Activated CD4-positive, alpha-beta T cell treated with anti-CD3 and anti-CD28 coated beads, Interleukin-2, amount 50 U/mL, for 48 hours (primary cell): ENCODE results near the gene PPM1K.

Experiments
- DNase-seq, 2 experiments: peaks; one replicate each; pipeline ENCODE4 v3.0.0-alpha.2; 2020

Gene PPM1K

DNA sequence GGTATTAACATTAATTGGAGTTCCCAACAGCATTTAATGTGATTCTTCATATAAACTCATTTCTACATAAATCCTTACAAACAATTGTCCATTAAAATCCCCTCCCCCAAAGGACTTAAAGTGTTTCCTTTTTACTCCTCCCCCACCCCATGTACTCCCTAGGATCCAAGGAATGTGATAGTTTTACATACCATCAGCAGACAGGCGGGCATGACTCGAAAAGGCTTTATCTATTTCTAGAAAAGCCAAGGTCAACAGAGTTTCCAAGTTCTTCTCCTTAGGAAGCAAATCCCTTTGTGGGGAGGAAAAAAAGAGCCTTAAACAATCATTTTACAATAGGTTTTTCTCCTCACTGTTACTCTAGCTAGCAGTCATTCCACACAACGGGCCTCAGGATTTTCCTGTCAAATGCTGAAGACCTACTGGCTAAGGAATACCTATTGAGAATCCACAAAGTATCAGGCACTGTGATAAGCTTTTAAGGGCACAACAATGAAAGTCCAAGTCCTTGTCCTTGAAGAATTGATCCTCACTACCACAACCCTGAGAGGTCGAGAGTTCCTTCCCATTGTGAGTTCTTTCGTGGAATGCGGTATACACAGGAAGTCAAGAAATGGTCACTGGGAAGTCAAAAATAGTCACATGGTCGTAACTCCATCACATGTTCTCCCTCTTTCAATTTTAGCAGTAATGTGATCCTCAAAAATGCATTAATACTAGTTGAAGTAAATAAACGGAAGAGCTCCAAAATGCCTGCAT lies 7.2 kb downstream of the PPM1K start:
- no peak for DNase-seq

DNA sequence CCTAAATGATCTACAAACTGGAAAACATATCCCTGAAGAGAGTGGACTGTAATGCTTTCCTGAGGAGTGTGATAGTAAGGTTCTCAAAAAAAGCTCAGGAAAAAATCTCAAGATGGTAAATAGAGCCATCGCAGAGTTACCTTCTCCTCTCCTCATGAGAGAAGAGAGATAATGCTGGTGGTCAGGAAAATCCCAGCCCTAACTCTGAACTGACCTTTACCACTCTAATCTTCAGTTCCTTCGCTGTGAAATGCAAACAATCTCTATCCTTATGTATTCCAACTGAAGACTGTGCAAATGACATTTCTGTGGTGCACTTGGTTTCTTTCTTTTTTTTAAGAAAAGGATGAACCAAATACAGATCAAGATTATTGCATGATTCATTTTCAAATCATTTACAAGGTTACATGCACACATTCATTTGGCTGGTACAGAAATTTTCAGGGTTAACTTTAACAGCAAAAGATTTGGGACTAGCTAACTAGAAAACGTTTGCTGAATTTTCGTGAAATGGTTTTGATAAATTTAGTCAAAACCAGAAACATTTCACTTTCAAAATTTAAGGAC lies 8.3 kb downstream of the PPM1K start:
- no peak for DNase-seq

DNA sequence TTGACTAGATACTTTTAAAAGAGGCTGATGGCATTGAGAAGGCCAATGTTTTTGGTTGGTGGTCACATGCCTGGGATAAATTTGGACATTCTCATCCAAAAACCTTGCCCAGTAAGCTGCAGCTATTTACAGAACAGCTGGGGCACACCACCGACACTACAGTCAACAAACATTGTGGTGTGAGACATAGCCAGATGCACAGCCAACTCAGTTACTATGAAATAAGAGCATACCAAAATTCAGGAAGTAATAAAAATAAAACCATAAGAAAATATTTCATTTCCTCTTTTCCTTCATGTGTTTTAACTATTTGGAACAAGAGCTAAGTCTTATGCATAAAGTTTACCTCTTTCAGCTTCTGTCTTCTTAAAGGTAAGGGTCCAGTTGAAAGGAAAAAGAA lies 8.8 kb downstream of the PPM1K start:
- no peak for DNase-seq

DNA sequence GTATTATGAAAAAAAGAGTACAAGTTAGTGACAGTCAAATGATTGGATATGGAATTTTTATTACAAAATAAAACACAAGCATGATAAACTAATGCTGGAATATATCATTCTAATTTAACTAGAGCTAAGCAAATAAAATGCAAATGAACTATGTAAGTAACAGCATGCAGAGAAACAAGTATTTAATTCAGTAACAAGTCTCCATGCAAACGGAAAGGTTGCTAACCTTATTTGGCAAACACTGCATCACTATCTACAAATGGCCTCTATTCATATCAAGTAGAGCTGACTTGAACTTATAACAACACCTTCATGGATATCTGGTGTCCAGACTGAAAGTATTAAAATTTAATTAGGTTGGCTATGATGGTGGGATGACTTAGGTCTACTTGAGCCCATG lies 15.4 kb downstream of the PPM1K start:
- DNase-seq: no peak

DNA sequence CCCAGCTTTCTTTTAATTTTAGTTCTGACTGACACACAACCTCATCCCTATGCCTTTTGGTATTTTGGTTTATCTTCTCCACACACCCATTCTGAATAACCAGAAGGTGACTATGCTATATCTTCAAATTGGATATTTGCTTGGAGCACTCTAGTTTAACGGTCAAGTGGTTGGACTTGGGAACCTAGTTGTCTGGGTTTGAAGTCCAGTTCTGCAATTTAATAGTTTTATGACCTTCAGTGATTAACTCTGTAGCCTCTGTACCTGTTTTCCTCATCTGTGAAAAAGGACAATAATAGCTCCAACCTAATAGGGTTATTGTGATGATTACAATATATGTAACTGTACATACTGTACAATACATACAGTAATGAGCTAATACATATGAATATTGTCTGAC lies 20.0 kb downstream of the PPM1K start:
- no peak for DNase-seq

DNA sequence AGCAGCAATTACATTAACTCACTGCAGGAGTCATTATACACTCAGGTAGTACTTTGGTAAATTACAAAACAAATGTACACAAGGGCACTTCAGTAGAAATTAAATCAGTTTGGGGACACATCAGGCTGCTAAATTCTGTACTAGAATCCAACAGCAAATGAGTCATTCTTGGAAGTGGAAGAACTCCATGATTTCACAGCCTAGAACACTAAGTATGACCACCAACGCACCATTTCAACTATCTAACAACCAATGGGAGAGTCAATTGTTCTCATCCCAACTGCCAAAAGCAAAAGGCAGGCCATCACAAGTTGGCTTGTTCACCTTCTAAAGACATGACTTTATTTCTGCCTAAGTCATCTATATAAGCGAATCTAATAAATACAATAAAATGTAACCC lies 26.6 kb downstream of the PPM1K start:
- no peak for DNase-seq

DNA sequence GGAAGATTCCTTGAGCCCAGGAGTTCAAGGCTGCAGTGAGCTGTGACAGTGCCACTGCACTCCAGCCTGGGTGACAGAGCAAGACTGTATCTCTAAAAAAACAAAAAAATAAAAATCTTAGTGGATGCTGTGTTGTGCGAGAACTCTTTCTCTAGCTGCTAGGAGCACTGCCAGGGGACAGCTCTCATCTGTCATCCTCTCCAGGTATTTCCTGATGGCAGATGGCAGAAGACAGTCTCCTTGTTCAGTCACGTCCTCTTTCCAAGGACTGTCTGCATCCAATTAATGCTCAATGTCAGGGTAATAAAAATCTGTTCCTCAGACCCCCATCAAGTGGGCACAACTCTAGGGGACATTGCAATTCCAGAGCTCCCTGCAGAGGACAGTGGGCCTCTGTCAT lies 29.2 kb downstream of the PPM1K start:
- DNase-seq: no peak

DNA sequence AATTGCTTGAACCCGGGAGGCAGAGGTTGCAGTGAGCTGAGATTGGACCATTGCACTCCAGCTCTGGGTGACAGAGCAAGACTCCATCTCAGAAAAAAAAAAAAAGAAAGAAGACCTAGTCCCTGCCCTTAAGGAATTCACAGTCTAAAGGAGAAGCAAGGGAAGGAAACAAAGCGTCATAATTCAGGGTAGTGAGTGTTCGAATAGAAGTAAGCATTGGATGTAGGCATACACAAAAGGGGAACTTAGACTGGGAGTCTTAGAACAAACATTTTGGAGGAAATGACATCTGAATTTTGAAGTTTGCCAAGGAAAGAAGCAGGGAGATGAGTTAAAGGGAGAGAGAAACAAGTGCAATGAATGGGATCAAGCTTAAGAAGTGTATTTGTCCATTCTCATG lies 32.4 kb downstream of the PPM1K start:
- DNase-seq: no peak

DNA sequence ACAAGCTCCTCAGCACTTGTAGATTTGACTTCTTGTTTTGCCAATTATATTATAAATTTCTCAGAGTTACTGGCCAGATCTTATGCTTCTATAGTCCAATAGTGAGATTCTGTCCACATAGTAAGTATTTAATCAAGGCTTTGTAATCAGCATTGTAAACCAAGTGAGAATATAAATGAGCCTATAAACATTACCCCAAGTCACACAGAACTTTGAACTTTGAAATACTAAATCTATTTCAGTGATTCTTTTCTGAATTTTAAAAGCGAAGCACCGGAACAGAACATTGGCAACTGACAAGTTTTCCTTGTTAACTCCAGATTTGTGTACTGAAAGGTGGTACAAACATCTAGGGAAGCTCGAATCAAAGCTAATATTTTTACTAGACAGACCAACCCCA lies 37.2 kb downstream of the PPM1K start:
- no peak for DNase-seq

DNA sequence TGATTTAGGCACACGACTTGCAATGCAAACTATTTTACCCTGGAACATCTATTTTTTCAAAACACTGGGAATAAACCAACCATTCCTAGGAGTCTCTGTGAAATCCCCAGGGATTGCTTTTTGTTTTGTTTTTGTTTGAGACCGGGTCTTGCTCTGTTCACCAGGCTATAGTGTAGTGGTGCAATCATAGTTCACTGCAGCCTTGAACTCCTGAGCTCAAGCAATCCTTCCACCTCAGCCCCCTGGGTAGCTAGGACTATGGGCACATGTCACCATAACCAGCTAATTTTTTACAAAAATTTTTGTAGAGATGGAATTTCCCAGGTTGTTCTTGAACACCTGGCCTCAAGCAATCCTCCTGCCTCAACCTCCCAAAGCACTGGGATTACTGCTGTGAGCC lies 37.8 kb downstream of the PPM1K start:
- DNase-seq: no peak

DNA sequence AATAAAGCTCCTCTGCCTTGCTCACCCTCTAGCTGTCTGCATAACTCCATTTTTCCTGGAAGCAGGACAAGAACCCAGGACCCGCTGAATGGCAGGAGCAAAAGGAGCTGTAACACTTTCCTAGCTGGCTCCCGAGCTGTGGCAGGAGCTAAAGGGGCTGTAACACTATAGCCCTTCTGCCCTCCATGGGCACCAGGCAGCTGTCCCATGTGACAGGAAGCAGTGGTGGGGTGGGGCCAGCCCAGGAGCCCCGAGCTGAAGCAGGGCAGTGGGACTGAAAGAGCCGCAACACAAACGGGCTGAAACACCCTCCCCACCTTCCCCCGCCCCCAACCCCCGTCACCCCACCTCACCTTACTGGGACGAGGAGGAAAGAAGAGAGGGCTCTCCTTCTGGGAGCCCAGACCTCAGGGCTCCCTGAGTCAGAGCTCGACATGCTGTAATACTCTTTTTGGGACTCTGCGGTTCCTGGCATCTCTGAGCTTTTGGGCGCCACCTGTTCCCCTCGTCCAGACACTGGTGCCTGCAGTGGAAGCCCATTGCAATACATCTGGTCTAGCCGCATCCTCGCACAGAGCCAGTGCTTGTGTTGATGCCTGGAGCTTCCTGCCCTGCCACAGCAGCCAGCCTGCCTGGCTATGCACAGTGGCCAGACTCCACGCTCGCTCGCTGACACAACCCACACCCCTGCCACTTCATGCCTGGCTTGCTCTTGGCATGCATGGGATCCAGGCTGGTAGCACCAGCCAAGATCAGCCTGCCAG lies 39.4 kb downstream of the PPM1K start:
- DNase-seq: peak; percentile 15 to 24

DNA sequence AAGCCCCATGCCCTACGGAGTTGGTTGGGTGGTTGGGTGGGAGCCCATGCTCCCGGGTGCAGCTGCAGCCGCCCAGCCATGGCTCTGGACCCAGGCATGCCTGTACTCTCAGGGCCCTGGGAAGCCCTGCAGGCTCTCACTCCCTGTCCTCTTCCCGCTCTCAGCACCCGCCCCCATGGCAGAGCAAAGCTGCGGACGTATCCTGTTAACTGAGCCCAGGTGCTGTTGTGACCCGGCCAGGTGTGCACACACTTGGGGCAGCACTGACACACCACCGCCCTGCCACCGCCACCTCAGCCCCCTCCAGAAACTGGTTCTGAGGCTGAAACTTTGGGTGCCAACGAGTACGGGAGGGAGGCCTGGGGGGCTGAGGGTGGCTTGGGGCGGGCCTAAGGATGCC lies 40.3 kb downstream of the PPM1K start:
- no peak for DNase-seq

DNA sequence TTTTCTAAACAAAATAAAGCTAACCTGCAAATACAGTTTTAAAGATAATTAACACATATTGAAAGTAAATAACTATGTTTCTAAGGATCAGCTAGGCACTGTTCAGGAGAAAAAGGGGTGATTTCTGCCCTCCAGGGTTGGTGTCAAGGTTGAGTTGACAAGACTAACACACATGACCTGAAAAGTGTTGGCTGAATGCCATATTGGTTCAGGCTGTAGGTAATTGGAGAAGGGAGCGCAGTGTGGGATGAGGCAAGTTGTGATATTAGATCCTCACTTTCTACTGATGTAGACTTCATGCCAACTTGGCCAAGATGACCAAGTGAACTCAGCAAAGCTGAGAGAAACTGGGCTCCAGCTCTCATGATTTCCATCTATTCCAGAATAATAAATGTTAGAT lies 42.2 kb downstream of the PPM1K start:
- no peak for DNase-seq

DNA sequence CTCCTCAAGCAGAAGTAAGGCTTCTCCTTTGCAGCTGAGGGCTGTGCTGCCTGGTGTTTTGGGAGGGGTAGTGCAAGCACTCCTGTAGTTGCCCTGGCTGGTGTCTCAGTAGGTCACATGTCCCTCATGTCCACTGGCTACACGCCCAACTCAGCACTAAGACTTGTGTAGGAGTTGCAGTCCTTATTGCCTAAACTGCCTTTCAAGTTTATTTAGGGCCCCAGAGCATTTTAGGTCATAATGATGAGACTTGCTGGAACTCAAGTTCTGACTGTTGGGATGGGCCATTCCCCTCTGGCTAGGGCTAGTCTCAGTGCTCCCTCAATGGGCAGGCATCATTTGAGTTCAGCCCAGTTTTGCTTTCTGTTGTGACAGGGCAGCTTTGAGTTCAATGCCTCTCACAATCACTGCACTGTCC lies 44.1 kb downstream of the PPM1K start:
- no peak for DNase-seq

DNA sequence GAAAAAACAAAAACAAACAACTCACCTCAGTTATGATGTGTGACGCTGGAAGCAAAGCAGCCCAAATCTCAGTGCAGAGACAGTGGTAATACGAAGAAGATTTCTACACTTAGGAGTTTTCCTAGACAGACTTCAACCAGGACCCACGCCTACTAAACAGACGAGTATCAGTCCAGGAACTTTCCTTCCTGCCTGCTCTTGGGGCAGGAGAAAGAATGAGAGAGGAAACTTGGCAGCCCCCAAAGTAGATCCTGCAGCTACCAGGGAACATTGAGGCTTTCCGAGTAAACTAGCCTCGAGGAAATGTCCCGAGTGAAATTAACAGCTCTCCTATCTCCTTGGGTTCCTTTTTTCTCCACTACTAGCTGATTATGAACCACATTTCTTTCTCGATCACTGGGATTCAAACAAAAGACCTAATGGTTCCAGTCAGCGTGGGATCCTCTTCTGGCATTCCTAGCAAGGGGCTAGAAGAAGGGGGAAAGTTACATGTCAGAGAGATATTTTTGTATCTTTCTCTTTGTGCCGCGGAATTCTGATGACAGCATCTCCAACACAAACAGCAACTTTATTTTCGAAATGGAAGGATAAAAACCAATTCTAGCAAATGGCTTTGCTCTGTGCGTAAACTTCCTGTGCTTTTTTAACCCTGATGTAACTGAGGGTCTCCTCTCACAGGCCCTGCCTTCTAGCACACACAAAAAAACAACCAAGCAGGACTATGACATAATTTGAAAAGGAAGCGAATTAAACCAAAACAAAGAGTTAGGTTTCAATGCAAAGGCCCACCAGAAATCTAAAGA lies 53.2 kb downstream of the PPM1K start:
- DNase-seq: no peak

DNA sequence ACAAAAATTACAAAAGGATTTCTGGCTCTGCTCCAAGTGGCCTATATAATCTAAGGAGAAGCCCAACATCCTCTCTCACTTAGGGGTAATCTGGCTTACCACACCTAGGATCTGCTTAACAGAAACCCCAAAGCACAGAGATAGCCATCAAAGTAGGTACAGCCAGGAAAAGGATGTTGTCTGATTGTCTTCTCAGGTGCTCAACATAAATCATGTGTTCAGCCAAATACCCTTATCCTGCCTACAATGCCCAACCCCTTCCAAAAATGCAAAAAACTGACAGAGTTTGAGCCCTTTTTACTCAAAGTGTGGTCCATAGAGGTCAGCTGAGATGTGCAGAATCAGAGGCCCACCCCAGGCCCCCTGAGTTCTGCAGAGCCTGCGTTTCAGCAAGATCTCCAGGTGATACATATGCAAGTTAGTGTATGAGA lies 53.9 kb downstream of the PPM1K start:
- no peak for DNase-seq

DNA sequence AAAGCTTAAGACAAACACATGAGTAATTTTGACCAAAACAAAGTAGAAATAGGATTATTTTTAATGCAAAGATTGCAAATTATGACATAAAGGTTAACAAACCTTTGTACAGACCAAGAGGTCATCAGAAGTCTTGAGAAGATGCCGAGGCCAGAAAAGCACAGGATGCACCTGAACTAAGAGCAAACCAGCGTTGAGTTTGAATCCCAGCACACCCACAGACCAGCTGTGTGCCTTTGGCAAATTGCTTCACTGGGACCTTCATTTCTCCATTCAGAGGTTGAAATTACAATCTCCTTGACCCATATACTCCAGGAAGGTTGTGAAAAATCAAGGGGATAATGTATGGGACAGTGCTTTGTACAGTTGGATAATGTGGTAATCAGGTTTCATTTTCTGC lies 56.6 kb downstream of the PPM1K start:
- no peak for DNase-seq

DNA sequence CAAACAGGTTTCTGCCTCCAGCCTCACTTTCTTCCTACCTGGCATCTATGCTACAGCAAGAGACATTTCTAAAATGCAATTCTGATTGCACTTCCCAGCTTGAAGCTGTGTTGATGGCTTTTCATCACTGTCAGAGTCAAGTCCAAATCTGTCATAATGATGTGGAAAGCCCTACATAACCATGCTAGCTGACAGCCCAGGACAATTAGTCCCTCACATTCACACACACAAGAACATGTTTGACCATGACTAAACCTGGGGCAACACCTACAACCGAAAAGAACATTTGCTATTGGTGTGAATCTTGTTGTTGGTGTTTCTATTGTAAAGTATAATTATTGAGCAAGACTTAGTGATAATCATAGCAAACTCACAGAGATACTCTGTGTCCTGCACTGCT lies 58.2 kb downstream of the PPM1K start:
- no peak for DNase-seq

DNA sequence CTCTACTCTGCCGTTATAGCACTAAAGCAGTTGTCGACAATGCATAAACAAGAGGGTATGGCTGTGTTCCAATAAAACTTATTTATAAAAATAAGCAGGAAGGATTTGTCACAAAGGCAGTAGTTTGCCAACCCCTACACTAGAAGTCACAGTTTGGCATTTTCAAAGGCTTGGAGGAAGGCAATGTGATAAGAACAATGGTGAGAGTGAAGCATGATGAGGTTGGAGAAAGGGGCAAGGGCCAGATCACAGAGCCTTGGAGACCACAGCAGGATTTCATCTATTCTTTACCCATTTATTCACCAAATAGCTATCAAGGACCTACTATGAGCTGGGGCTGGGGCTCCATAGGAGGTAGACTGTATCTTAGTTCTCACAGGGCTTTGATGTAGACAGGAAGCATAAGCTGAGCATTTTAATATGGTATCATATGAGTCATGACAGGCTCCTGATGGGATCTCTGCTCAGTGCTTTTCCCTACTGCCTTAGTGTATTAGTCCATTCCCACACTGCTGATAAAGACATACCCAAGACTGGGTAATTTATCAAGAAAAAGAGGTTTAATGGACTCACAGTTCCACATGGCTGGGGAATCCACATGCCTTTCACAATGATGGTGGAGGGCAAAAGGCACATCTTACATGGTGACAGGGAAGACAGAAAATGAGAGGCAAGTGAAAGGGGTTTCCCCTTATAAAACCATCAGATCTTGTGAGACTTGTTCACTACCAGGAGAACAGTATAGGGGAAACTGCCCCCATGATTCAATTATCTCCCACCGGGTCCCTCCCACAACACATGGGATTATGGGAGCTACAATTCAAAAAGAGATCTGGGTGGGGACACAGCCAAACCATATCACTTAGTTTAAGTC lies 58.9 kb downstream of the PPM1K start:
- DNase-seq: no peak

DNA sequence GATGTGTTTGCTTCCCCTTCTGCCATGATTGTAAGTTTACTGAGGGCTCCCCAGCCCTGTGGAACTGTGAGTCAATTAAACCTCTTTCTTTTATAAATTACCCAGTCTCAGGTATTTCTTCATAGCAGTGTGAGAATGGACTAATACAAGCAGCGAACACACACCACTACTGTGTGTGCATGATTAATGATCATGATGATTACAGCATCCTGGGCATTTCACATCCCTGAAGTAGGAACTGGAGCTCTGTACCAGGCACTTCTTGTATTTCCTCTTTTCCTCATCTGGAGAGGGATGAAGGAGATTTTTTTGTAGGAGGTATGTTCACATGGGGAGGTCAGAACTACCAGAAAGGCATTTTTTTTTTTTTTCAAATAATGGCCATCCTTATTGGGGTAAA lies 60.8 kb downstream of the PPM1K start:
- no peak for DNase-seq

DNA sequence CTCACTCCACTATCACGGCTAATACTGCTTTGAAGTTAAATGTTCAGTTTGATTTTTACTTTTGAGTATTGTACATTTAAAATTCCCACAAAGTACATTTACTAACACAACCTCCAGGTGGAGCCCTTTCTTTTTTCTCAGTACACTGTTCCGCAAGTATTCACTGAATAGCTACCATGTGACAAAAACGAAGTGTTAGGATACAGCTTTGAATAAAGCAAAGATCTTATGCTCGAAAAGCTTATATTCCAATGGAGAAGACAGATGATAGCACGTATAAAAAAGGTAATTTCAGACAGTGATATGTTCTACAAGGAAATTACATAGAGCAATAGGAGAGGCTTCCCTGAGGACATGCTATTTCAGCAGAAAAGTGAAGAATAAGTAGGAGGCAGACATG lies 65.3 kb downstream of the PPM1K start:
- no peak for DNase-seq

DNA sequence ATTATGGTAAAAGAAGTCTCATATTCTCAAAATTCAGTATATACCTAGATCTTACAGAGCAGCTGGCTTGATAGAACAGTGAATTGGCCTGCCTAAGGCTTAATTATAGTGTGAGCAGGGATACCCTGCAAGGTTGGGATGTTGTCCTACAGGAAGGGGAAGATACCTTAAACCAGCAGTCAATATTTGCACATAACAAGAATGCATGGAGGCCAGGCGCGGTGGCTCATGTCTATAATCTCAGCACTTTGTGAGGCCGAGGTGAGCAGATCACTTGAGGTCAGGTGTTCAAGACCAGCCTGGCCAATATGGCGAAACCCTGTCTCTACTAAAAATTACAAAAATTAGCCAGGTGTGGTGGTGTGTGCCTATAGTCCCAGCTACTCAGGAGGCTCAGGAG lies 67.2 kb downstream of the PPM1K start:
- no peak for DNase-seq
